Putamen (tissue), 1 donor: ENCODE data around the gene TRAPPC11.

ENCODE experiments used
- DNase-seq: peaks from one replicate; pipeline ENCODE4 v3.0.0-alpha.2; 2016; ENCODE audit warnings: low spot score

Gene TRAPPC11

DNA sequence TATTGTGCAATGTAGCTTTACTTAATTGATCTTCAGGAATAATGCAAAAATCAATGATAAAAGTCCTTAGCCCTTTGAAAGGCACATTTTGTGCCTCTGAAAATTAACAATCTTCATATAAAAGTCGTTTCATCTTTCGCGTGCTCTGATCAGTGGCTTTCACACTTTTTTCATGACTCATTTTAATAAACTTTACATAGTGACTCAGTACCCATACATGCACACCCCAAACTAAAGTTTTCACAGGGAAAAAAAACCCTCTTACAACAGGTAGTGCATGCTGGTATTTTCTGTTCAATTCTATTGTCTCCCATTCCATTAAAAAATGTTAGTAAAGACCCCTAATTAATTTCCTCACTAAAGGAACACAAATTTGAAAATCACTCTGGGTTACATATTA lies 21.6 kb upstream of the TRAPPC11 start:
- DNase-seq, result no peak

DNA sequence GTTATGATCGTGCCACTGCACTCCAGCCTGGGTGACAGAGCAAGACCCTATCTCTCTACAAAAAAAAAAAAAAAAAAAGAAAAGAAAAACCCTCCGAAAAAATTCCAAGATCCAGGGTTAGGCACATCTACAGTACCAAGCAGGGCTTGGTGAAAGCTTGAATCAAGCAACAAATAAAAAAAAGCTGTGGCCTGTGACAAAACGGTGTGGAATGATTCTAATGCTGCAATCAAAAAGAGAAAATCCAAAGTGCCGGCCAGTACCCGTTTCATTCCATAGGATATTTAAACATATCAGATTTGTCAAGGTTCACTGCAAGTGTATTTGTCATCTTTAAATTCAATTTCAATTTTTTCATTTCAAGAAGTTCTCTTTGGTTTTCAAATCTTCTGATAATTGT lies 20.7 kb upstream of the TRAPPC11 start:
- no peak for DNase-seq

DNA sequence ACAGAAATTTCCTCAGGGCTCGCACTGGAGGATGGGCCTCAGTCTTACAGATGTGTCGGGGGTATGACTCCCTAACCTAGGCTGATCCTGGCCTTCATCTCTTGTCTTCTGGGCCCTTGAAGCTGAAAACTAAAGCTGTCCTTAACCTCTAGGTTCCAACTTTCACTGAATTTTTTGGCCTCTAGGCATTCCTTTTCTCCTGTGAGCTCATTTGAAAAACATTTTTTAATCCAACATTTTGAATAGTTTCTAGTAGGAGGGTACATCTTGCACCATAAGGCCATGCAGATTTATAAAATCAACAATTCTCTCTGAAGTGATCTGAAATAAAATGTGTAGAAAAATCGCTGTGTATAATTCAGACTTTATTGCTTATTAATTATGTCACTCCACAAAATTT lies 19.8 kb upstream of the TRAPPC11 start:
- DNase-seq, result no peak

GRCh38 chr4:183645326-183645725 lies 13.8 kb upstream of the TRAPPC11 start:
- no peak for DNase-seq

DNA sequence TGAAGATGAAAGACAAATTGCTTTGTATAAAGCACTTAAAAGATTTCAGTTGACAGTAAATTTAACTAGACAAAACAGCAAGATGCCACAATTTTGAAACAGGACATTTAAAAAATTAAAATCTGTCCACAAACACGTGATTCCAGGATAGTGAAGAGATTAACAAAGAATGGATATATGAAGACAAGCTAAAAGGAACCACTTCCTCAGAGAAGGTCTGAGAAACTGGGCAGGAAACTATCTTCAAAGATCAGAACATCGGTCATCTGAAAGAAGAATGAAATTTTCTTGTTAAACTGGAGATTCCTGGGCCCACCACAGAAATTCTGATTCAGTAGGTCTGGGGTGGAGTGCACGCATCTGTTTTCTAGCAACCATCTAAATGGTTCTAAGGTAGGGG lies 1.5 kb upstream of the TRAPPC11 start:
- DNase-seq, result no peak

GRCh38 chr4:183658362-183659028 lies 598 bp upstream of the TRAPPC11 start:
- DNase-seq, result peak; percentile 13

GRCh38 chr4:183659872-183660242 lies 764 bp downstream of the TRAPPC11 start:
- peak; percentile 13 for DNase-seq

DNA sequence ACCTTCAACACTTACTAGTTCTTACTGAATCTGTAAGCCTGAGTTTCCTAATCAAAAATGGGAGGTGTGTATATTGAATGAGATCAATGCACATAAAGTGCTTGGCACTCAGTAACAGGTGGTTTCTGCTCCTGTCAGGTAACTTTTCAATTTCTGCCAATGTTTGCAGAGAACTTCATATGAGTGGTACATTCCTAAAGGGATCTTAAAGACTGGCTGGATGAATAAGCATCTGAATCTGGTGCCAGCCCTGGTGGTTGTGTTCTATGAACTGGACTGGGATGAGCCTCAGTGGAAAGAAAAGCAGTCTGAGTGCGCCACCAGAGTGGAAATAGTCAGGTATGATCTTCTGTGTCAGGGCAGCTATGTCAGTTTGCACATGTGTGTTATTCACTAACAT lies 7.0 kb downstream of the TRAPPC11 start:
- DNase-seq, result no peak

- no peak for DNase-seq
Measured at GRCh38 chr4:183670251-183670650, 11.2 kb downstream of the TRAPPC11 start.

- no peak for DNase-seq
Measured at GRCh38 chr4:183670960-183671555, 12.0 kb downstream of the TRAPPC11 start.

- no peak for DNase-seq
Measured at GRCh38 chr4:183674153-183674552, 15.1 kb downstream of the TRAPPC11 start.

DNA sequence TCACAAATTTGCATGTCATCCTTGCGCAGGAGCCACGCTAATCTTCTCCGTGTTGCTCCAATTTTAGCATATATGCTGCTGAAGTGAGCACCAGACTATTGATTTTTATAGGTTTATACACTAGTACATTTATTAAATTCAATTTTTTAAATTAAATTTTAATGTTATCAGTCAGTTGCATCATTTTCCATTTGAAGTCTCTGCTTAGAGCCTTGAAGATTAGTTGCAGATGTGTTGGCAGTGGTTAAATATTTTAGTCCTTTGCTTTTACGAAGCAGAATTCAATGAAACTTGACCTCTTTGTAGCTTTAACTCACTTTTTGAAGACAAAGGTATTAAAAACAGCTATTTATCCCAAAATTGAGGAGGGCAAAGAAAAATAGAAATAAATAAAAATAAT lies 16.5 kb downstream of the TRAPPC11 start:
- no peak for DNase-seq

DNA sequence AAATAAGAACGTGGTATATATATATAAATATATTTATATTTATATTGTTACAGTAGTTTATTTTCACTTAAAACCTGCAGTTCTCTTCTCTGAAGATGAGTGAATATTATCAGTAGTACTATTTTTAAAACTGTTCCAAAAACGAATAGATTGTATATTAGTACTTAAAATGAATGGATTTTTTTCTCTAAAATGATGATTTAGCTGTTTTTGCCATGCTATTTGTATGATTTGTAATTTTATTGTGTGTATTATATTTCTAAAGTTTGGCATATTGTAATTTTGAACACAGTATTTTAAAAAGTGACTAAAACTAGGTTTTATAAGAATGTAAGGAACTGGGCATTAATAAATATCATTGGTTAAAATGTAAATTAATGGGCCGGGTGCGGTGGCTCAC lies 22.0 kb downstream of the TRAPPC11 start:
- DNase-seq, result no peak

GRCh38 chr4:183686461-183686860 lies 27.4 kb downstream of the TRAPPC11 start:
- no peak for DNase-seq

DNA sequence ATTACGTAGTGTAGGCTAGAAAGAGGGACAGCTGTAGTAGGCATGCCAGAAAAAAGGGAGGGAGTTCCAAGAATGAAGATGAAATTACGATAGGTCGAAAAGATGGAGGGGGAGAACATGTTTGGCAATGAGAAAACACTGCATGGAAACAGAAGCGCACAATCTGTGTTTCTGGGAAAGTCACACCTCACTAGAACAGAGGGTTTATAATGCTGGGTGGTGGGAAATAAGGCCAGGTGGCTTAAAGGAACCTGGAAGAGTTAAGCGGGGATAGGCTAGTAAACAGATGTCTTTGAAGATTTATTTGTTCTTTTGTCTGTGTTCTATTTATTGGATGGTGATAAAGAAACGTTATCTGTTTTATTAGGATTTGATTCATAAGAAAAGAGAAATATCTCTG lies 29.1 kb downstream of the TRAPPC11 start:
- no peak for DNase-seq

- no peak for DNase-seq
Measured at GRCh38 chr4:183691006-183691405, 31.9 kb downstream of the TRAPPC11 start.

GRCh38 chr4:183691897-183692296 lies 32.8 kb downstream of the TRAPPC11 start:
- DNase-seq, result no peak

DNA sequence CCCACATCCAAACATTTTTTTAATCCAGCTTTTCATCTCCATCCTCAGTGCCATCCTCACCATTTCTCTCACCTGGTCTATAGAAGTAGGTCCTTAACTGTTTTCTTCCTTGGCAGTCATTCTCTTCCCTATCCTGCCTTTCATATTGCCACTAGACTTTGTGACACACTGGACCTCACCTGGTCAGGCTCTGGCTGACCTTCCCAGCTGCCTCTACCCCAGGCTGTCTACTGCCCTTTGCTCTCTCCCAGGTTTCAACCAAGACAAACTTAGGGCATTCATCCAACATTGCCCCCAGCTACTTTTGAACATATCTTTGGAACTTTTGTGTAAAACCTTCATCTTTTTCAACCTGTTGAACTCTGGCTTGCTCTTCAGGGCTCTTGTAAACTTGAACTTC lies 39.8 kb downstream of the TRAPPC11 start:
- DNase-seq, result no peak

DNA sequence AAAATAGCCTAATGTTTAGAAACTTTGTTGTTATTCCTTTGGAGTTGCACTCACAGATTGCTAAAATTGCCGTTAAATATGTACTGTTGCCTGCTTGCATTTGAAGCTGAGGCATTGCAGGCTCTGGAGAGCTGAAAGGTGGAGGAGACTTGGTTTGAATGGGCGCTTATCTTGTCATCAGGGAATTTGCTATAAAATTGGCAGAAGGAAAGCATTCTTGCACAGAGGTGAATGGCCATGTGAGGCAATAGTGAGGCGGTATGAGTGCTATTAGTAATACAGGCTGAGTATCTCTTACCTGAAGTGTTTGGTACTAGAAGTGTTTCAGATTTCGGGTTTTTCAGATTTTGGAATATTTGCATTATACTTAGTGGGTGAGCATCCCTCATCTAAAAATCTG lies 41.3 kb downstream of the TRAPPC11 start:
- DNase-seq, result no peak

DNA sequence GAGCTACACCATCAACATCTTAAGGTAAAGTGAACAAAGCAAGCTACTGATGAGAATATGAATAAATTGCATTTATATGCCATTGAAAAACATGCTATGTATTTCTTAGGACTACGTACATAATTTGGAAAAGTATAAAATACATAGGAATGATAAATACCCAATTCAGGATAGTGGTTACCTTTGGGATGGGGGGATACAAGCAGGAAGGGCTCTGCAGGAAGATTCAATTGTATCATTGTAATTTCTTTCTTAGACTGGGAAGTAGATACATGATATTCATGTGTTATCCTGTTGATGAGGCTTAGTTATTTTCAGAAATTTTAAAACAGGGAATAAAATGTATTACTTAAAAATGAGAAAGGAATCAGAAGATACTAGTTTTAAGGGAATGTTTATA lies 43.4 kb downstream of the TRAPPC11 start:
- no peak for DNase-seq

DNA sequence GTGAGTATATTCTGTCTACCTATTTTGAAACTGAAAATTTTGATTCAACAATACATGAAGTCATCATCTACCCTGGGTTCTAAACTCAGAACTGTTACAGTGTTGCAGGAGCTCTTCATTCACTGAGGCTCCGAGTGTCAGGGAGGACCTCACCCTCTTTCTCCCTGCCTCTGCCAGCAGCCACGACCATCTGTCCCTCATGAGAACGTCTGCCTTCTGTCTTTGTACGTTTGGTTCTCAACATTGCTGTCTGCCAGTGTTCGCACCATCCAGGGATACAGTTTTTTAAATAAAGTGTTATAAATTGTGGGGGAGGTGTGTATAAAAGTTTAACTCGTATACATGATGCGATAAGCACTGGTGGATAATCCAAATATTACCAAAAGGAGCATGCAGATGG lies 55.5 kb downstream of the TRAPPC11 start:
- no peak for DNase-seq

DNA sequence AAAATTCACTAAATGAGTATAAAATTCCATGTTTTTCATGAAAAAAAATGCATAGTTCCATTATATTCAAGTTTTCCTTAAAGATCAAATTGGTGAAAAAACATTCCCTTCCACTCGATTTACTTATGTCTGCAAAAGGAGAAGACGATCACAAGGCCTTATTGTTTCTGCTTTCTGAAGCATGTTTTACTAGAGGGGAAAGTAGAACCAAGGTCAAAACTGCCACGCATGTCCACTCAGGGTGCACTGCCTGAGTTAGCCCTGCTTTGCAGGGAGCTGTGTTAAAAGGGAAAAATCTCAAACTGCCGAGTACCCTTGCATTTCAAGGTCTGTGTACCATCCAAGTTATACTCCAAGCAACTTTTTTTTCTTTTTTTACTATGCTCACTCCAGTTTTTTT lies 57.2 kb downstream of the TRAPPC11 start:
- no peak for DNase-seq

- no peak for DNase-seq
Measured at GRCh38 chr4:183718876-183719275, 59.8 kb downstream of the TRAPPC11 start.
